H7 (cell line): Measurements from ENCODE around the gene TRIM72. TPM values are rescaled to one million over a fixed set of nuclear protein-coding genes. Genes with fewer than 3 reads are reported as not detected.
"Not testable (repeated sequence)": the region's sequence is repeated elsewhere in the genome, so short reads cannot be mapped to it uniquely, and the experiment has no call there.

Experiments
- DNase-seq: peaks from one replicate; pipeline ENCODE4 v3.0.0; 2012
- H3K27me3 ChIP-seq: 2 replicates; pipeline ENCODE4 v1.6.0; 2011; ENCODE audit warnings: mild to moderate bottlenecking, low read length; ENCODE audit not compliant: control insufficient read depth, insufficient read depth
- H3K36me3 ChIP-seq: replicated peaks from 2 replicates; pipeline ENCODE4 v1.5.1; 2011; ENCODE audit warnings: low read length; ENCODE audit not compliant: control insufficient read depth, insufficient read depth
- H3K4me3 ChIP-seq: 2 replicates; pipeline ENCODE4 v1.5.1; 2011; ENCODE audit warnings: low read depth, mild to moderate bottlenecking, control low read depth, low read length, moderate library complexity; ENCODE audit not compliant: insufficient read depth
- total RNA-seq: library from RNA; depleted of rRNA; stranded (reverse); fragments of >200 nt; shearing (Covaris generic); gene quantifications from 2 replicates; pipeline ENCODE4 v1.2.3, GENCODE V29; 2014

The TRIM72 gene
- total RNA-seq, 1 experiment from 2014 or later, result 0.03 TPM

DNA sequence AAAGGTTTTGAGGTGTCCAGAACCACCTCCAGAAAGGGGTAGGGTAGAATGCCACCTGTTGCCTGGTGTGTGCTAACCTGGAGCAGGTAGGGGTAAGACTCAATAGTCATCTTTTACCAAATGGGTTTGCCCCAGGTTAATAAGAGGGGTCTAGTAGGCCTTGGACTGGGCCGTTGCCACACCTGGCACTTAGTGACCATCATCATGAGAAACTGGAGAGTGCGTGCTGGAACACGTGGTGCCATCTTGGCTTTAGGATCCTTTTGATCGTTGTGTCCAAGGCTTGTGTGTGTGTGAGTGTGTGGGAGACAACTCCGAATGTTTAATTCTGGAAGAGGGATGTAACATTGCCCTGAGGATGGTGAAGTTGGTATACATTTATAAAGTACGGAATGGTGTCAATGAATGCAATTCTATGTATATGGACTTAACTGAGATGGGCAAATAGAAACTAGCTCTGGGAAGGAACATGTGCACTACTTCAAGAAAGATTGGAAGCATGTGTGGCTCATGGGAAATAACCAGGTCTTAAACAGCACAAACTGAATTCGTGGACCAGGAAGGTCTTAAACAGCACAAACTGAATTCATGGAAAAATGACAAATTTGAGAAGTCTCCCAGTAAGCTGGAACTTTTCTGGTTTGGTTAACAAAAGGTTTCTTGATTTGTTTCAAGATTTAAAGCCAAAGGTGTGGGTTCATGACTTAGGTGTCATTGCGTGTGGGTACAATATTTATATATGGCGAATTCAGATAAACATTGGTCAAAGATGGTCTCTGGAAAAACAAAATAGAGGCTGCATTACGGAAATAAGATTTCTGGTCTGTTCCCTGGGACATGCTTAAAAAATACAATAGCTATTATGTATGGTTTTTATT is 26.8 kb upstream of the TRIM72 start:
- Histone ChIP-seq H3K36me3 (peaks cover 87% of the 10 kb centered on the region), H3K27me3 (no peaks in the 10 kb centered on the region), H3K4me3 (no peak overlapping the region)
- no peak for DNase-seq

DNA sequence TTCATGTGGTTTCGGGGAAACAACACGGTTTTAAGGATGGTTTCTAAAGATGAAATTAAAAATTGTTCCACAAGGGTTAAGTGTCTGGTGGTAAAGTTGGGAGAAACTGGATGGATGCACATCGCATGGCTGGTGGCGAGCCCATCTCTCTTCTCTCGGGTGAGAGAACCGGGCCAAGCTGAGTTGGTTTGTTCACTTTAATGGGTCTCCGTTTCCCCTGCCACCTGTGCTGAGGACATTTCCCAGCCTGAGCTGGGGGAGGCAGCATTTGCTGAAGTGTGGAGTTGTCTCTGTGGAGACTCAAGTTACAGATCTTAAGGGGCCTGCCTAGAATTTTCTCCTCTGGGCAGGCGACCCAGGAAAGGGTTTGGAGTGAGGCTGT is 26.1 kb upstream of the TRIM72 start:
- peaks cover 87% of the 10 kb centered on the region for H3K36me3 ChIP-seq
- no peak for DNase-seq
- H3K27me3 ChIP-seq, result no peaks in the 10 kb centered on the region
- no peak overlapping the region for H3K4me3 ChIP-seq

GRCh38 chr16:31188450-31189411 is 25.2 kb upstream of the TRIM72 start:
- no peak overlapping the region for H3K4me3 ChIP-seq
- no peaks in the 10 kb centered on the region for H3K27me3 ChIP-seq
- DNase-seq, result no peak
- peaks cover 86% of the 10 kb centered on the region for H3K36me3 ChIP-seq

DNA sequence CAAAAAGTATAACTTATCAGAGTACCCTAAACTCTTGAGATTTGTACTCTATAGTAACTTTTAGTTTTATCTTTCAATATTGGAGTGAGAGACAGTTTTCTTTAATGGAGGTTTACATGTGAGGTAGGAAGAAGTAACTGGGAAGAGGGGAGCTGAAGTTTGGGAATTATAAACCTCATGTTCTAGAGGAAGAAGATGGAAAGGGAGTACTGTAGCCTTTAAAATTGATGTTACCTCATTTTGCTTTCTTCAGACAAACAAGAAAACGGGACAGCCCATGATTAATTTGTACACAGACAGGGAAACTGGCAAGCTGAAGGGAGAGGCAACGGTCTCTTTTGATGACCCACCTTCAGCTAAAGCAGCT is 24.5 kb upstream of the TRIM72 start:
- H3K27me3 ChIP-seq, result no peaks in the 10 kb centered on the region
- peaks cover 87% of the 10 kb centered on the region for H3K36me3 ChIP-seq
- DNase-seq, result no peak
- H3K4me3 ChIP-seq, result no peak overlapping the region

- peaks cover 91% of the 10 kb centered on the region for H3K36me3 ChIP-seq
- no peak for DNase-seq
Observed at GRCh38 chr16:31190061-31190460, 23.9 kb upstream of the TRIM72 start.

GRCh38 chr16:31190818-31191444 is 23.0 kb upstream of the TRIM72 start:
- no peak overlapping the region for H3K4me3 ChIP-seq

More at GRCh38 chr16:31190061-31190460, 23.9 kb upstream of the TRIM72 start:
- Histone ChIP-seq H3K27me3 (no peaks in the 10 kb centered on the region), H3K4me3 (no peak overlapping the region)

GRCh38 chr16:31191697-31192428 is 22.1 kb upstream of the TRIM72 start:
- no peak for DNase-seq
- Histone ChIP-seq H3K4me3 (no peak overlapping the region), H3K36me3 (peaks cover 83% of the 10 kb centered on the region), H3K27me3 (no peaks in the 10 kb centered on the region)

More at GRCh38 chr16:31190818-31191444, 23.0 kb upstream of the TRIM72 start:
- no peak for DNase-seq
- no peaks in the 10 kb centered on the region for H3K27me3 ChIP-seq
- peaks cover 86% of the 10 kb centered on the region for H3K36me3 ChIP-seq

DNA sequence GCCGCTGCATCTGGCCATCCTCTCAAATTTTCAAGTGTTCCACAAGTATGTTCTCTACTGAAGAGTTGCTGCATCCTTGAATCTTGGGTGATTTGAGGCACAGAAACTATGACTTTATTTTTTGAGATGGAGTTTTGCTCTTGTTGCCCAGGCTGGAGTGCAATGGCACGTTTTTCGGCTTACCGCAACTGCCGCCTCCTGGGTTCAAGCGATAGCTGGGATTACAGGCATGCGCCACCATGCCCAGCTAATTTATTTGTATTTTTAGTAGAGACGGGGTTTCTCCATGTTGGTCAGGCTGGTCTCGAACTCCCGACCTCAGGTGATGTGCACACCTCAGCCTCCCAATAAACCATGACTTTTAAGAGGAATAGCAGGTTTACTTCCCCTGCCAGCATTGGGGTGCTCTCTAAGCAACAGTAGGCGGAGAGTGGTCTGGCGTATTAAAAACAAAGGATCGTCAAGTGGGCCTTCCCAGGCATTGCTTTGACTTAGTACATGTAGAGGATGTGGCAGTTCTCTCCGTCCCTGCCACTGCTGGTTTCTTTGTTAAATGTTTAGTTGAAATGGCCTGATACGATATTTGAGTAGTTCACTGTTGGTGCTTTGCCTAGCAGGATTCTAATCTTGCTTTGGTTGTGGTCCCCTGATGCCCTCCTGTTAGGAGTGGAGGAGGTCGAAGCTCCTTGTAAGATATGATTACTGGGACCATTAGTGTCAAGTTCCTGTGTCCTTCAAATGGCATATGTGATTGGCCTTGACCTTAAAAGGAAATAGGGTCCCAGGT is 20.9 kb upstream of the TRIM72 start:
- no peaks in the 10 kb centered on the region for H3K27me3 ChIP-seq
- no peak overlapping the region for H3K4me3 ChIP-seq
- no peak for DNase-seq
- peaks cover 72% of the 10 kb centered on the region for H3K36me3 ChIP-seq

DNA sequence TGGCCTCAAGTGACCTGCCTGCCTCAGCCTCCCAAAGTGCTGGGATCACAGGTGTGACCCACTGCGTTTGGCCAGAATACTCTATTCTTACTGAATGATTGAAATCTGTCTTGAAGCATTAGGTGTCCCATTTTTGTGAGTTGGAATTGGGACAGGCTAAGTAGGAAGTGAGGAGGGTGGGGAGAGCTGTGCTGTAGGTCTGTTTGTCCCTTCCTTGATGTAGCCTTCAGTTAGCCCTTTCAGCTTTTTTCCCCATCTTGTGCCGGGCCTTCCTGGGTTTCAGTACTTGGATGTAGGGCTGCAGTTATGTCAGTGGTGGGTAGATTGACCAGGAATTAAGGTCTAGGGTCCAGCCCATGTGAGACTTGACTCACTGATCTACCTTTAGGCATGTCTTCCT is 20.0 kb upstream of the TRIM72 start:
- Histone ChIP-seq H3K36me3 (peaks cover 68% of the 10 kb centered on the region), H3K27me3 (no peaks in the 10 kb centered on the region), H3K4me3 (no peak overlapping the region)
- DNase-seq, result no peak

- no peak for DNase-seq
- Histone ChIP-seq H3K4me3 (no peak overlapping the region), H3K36me3 (peaks cover 63% of the 10 kb centered on the region), H3K27me3 (no peaks in the 10 kb centered on the region)
Observed at GRCh38 chr16:31194898-31195297, 19.0 kb upstream of the TRIM72 start.

DNA sequence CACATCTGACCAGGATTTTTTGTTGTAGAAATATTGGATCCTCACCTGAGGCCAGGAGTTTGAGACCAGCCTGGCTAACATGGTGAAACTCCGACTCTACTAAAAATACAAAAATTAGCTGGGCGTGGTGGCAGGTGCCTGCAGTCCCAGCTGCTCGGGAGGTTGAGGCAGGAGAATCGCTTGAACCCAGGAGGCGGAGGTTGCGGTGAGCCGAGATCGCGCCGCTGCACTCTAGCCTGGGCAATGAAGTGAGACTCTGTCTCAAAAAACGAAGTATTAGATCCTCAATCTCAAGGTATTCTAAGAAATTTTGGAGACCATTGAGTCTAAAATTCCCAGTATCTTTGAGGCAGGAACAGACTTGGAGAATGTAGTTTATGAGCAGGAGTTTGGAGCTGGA is 18.1 kb upstream of the TRIM72 start:
- not testable (repeated sequence) for H3K4me3 ChIP-seq, H3K27me3 ChIP-seq, DNase-seq
- peaks cover 53% of the 10 kb centered on the region for H3K36me3 ChIP-seq

- H3K4me3 ChIP-seq, result no peak overlapping the region
Observed at GRCh38 chr16:31196324-31197088, 17.4 kb upstream of the TRIM72 start.

More at GRCh38 chr16:31196324-31197088, 17.4 kb upstream of the TRIM72 start:
- no peak for DNase-seq
- Histone ChIP-seq H3K36me3 (peaks cover 47% of the 10 kb centered on the region), H3K27me3 (no peaks in the 10 kb centered on the region; the same call in 1 of the 2 replicates)
